A673 (cell line): ENCODE data around the gene BRCA2.

ENCODE experiments used
- CTCF ChIP-seq: fragments of 300-800, 200-600 bp; sonication (generic); conservative IDR thresholded peaks from 2 replicates; pipeline ENCODE4 v1.5.1; 2017; ENCODE audit warnings: low read depth, mild to moderate bottlenecking, antibody characterized with exemption, low read length, moderate library complexity, mixed read lengths
- EZH2 ChIP-seq: fragments of 200-600 bp; sonication (generic); IDR thresholded peaks from 2 replicates; pipeline ENCODE4 v1.6.1; 2017; ENCODE audit warnings: borderline replicate concordance, low read depth, mild to moderate bottlenecking, mixed read lengths, antibody characterized with exemption, low read length; ENCODE audit not compliant: poor library complexity, severe bottlenecking

DNA sequence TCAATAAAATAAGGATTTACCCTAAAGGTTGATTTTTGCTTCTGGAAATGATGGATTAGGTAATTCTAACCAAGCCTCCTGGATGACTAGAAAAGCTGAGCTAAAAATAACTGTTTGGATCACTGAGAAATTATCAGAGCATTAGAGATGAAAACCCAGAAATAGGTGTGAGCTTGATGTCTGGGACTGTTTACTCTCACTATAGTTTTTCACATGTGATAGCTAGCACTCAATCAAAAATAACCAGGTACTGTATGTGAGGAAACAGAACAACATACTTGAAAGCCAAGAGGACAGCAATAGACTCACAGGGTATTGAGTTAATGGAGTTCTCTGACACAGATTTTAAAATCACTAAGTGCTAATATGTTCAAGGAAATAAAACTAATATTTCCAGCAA, 9.7 kb upstream of the BRCA2 start:
- TF ChIP-seq CTCF (no peak), EZH2 (no peak)
